ENCODE results near the gene C1QTNF5. TPM values are rescaled to one million over a fixed set of nuclear protein-coding genes. Genes with fewer than 3 reads are reported as not detected.

Gene C1QTNF5
- total and polyA plus RNA-seq, 9 donors = 4.4 to 25.7 (median 10.8) TPM

- WGBS, 3 donors = 78 to 91% (median 86%) methylated on average over 11 of the region's 11 CpGs
- Histone ChIP-seq H3K4me1 (ENCODE audit: insufficient read depth) (peaks cover 19% of the 10 kb centered on the region), H3K27me3 (no peaks in the 10 kb centered on the region)
Observed at GRCh38 chr11:119366690-119367620, 26.3 kb upstream of the C1QTNF5 start.

GRCh38 chr11:119365071-119365591 is 24.4 kb upstream of the C1QTNF5 start:
- peak overlapping the region in 1 of 2 donors; percentile 32 for H3K27ac ChIP-seq
- peak in 2 of 5 donors; percentile 30 to 31 for DNase-seq
- H3K4me3 ChIP-seq = no peak overlapping the region

More at GRCh38 chr11:119366690-119367620, 26.3 kb upstream of the C1QTNF5 start:
- Histone ChIP-seq H3K4me3 (no peak overlapping the region), H3K36me3 (no peaks in the 10 kb centered on the region), H3K9me3 (no peaks in the 10 kb centered on the region), H3K27ac (no peak overlapping the region)
- no peak for DNase-seq
- intact Hi-C loops (cut with DNase I) = no loop called here
- TF ChIP-seq CTCF (IDR thresholded peaks at IDR 0.05) = no peak
- no peak for TF ChIP-seq EP300 (IDR thresholded peaks at IDR 0.05)
- TF ChIP-seq POLR2A (IDR thresholded peaks at IDR 0.05) = no peak

GRCh38 chr11:119363851-119364590 is 23.3 kb upstream of the C1QTNF5 start:
- DNase-seq = peak; percentile 58 to 80 (median 78)
- Histone ChIP-seq H3K27ac (peak overlapping the region; percentile 41 to 54), H3K27me3 (no peaks in the 10 kb centered on the region), H3K36me3 (no peaks in the 10 kb centered on the region), H3K4me1 (ENCODE audit: insufficient read depth) (peaks cover 21% of the 10 kb centered on the region), H3K4me3 (peak overlapping the region; percentile 45), H3K9me3 (no peaks in the 10 kb centered on the region)
- intact Hi-C loops (cut with DNase I) = no loop called here
- peak; percentile 31 for TF ChIP-seq POLR2A (IDR thresholded peaks at IDR 0.05)
- no peak for TF ChIP-seq EP300 (IDR thresholded peaks at IDR 0.05)
- no peak for TF ChIP-seq CTCF (IDR thresholded peaks at IDR 0.05)
- WGBS, 3 donors = 1 to 2% (median 2%) methylated on average over 18 to 88 of the region's 88 CpGs

More at GRCh38 chr11:119365071-119365591, 24.4 kb upstream of the C1QTNF5 start:
- Histone ChIP-seq H3K4me1 (ENCODE audit: insufficient read depth) (peaks cover 22% of the 10 kb centered on the region), H3K27me3 (no peaks in the 10 kb centered on the region), H3K9me3 (no peaks in the 10 kb centered on the region), H3K36me3 (no peaks in the 10 kb centered on the region)
- 31 to 42% (median 33%) methylated on average over 6 of the region's 6 CpGs for WGBS, 3 donors
- TF ChIP-seq EP300 (IDR thresholded peaks at IDR 0.05) (no peak), POLR2A (IDR thresholded peaks at IDR 0.05) (no peak), CTCF (IDR thresholded peaks at IDR 0.05) (no peak)
- intact Hi-C loops (cut with DNase I) = no loop called here
